ENCODE data around the gene HTR3D. TPM values are rescaled to one million over a fixed set of nuclear protein-coding genes. Genes with fewer than 3 reads are reported as not detected.
"Not testable (repeated sequence)": the region's sequence is repeated elsewhere in the genome, so short reads cannot be mapped to it uniquely, and the experiment has no call there.

HTR3D gene
- polyA plus RNA-seq, 6 donors from 2014 or later, result not detected

DNA sequence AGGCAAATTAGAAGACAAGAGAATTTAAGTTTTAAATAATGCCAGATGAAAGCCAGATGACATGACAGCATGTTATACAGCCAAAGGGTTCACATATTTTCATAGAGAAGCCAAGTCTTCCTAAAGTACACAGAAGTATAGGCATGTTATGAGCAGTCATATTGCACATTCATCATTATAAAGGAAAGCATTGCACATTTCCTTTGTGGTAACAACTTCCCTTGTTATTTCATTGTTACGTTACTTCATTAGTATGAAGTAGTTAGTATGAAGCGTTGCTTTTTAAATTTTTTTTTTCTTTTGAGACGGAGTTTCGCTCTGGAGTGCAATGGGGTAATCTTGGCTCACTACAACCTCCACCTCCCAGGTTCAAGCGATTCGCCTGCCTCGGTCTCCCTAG lies 9.2 kb upstream of the HTR3D start:
- no peaks in the 10 kb centered on the region for H3K36me3 Mint-ChIP-seq
- peak overlapping the region in 1 of 8 donors; percentile 37 for H3K4me3 Mint-ChIP-seq
- H3K4me1 Mint-ChIP-seq, result peaks cover 6 to 13% (median 11%) of the 10 kb centered on the region in 3 donors
- no peak for ATAC-seq (ENCODE audit: low read depth in 2 of 2)
- no peak for DNase-seq
- H3K27ac Mint-ChIP-seq, result no peak overlapping the region
- H3K9me3 Mint-ChIP-seq, result no peaks in the 10 kb centered on the region
- H3K27me3 Mint-ChIP-seq, result peaks cover 14 to 42% (median 20%) of the 10 kb centered on the region in 3 donors

DNA sequence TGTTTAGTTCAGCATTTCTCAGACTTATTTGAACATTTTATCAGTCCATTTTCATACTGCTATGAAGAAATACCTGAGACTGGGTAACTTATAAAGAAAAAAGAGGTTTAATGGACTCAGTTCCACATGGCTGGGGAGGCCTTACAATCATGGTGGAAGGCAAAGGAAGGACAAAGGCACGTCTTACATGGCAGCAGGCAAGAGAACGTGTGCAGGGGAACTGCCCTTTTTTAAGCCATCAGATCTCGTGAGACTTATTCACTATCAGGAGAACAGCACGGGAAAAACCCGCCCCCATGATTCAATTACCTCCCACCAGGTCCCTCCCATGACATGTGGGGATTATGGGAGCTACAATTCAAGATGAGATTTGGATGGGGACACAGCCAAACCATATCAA lies 6.3 kb upstream of the HTR3D start:
- H3K9me3 Mint-ChIP-seq; H3K4me3 Mint-ChIP-seq; H3K4me1 Mint-ChIP-seq; H3K36me3 Mint-ChIP-seq; H3K27ac Mint-ChIP-seq; ATAC-seq (ENCODE audit: low read depth in 2 of 2); DNase-seq: not testable (repeated sequence)
- peaks cover 20 to 35% (median 22%) of the 10 kb centered on the region in 3 donors for H3K27me3 Mint-ChIP-seq

DNA sequence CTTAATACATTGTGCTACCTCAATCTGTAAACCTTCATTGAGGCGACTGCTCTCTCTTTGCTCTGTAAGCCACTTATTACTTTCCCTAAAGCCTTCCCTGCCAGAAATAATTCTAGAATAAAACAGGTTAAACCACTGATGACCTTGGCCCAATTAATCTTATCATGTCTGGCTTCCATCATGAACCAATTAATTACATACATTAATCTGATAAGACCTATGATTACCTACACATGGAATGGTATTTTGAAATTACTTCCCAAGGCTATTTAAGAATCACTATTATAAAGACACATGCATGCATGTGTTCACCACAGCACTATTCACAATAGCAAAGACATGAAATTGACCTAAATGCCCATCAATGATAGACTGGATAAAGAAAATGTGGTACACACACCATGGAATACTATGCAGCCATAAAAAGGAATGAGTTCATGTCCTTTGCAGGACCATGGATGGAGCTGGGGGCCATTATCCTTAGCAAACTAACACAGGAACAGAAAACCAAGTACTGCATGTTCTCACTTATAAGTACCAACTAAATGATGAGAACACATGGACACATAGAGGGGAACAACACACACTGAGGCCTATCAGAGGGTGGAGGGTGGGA lies 3.2 kb upstream of the HTR3D start:
- not testable (repeated sequence) for H3K27ac Mint-ChIP-seq; ATAC-seq (ENCODE audit: low read depth in 2 of 2); H3K4me1 Mint-ChIP-seq; H3K4me3 Mint-ChIP-seq; DNase-seq; H3K36me3 Mint-ChIP-seq; H3K9me3 Mint-ChIP-seq
- H3K27me3 Mint-ChIP-seq, result peaks cover 13 to 25% (median 20%) of the 10 kb centered on the region in 3 donors

DNA sequence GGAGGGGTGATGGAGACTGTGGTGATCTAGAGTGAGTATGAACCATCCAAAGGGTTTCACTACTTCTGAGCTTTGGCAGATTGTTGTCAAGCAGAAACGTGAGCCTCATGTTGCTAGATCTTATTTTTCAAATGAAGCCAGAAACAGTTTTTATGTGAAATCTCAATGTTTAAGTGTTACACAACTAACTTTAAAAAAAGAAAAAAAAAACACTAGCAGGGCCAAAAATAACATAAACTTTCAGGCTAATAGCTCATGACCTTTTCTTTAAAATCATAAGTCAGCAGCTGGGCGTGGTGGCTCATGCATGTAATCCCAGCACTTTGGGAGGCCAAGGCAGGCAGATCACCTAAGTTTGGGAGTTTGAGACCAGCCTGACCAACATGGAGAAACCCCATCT lies 2.1 kb upstream of the HTR3D start:
- ATAC-seq (ENCODE audit: low read depth in 2 of 2) (no peak), DNase-seq (no peak)
- Mint-ChIP-seq H3K4me1 (no peaks in the 10 kb centered on the region), H3K4me3 (no peak overlapping the region), H3K27me3 (peaks cover 15 to 28% (median 15%) of the 10 kb centered on the region in 3 donors), H3K27ac (no peak overlapping the region), H3K9me3 (peaks cover 0 to 1% (median 0%) of the 10 kb centered on the region in 7 donors), H3K36me3 (no peaks in the 10 kb centered on the region)

DNA sequence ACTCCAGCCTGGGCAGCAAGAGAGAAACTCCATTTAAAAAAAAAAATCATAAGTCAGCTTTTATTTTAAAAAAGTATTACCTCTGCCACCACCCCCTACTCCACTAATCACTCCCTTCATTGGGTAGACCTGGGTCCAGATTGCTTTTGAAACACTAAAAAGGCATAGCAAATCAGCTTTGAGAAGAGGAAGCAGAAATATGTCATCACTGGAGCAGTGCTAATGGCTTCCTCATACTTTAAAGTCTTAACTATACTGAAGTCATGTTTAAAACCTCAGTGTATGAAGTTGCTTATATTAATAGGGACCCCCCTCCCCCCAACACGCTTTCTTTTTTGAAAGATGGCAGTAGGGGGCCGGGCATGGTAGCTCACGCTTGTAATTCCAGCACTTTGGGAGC lies 1.0 kb upstream of the HTR3D start:
- peaks cover 0 to 1% (median 0%) of the 10 kb centered on the region in 7 donors for H3K9me3 Mint-ChIP-seq
- H3K36me3 Mint-ChIP-seq, result no peaks in the 10 kb centered on the region

DNA sequence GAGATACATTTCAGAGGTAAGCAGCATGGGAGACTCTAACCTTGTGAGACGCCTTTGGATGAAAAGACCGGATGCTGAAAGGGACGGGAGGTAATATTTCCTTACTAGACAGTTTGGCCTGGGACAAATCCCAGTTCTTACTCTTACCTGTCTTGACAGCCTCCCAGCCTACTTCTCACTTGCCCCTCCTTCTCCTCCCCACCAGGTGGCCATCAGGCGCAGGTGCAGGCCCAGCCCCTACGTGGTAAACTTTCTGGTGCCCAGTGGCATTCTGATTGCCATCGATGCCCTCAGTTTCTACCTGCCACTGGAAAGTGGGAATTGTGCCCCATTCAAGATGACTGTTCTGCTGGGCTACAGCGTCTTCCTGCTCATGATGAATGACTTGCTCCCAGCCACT lies 6.3 kb downstream of the HTR3D start:
- no peak for DNase-seq
- Mint-ChIP-seq H3K4me1 (no peaks in the 10 kb centered on the region), H3K36me3 (no peaks in the 10 kb centered on the region), H3K9me3 (no peaks in the 10 kb centered on the region), H3K27ac (peak overlapping the region in 1 of 6 donors; percentile 15), H3K27me3 (peaks cover 0 to 18% (median 17%) of the 10 kb centered on the region in 3 donors), H3K4me3 (no peak overlapping the region)
- no peak for ATAC-seq (ENCODE audit: low read depth in 2 of 2)

More for the DNA sequence above, 1.0 kb upstream of the HTR3D start:
- Mint-ChIP-seq H3K27me3 (peaks cover 11 to 28% (median 15%) of the 10 kb centered on the region in 3 donors), H3K4me1 (no peaks in the 10 kb centered on the region), H3K27ac (no peak overlapping the region), H3K4me3 (no peak overlapping the region)
- ATAC-seq (ENCODE audit: low read depth in 2 of 2) (no peak), DNase-seq (no peak)

DNA sequence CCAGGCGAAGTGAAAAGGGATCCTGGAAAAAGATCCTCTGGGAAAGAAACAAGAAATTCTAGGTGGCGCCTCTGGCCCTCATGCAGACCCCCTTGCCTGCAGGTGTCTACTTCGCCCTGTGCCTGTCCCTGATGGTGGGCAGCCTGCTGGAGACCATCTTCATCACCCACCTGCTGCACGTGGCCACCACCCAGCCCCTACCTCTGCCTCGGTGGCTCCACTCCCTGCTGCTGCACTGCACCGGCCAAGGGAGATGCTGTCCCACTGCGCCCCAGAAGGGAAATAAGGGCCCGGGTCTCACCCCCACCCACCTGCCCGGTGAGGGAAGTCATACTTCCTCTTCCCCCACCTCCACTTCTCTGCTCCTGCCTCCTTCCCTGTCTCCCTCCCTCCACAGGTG lies 6.8 kb downstream of the HTR3D start:
- ATAC-seq (ENCODE audit: low read depth in 2 of 2); H3K36me3 Mint-ChIP-seq; H3K9me3 Mint-ChIP-seq; H3K4me1 Mint-ChIP-seq; DNase-seq; H3K27ac Mint-ChIP-seq; H3K4me3 Mint-ChIP-seq: not testable (repeated sequence)
- H3K27me3 Mint-ChIP-seq, result peaks cover 0 to 15% (median 13%) of the 10 kb centered on the region in 3 donors

DNA sequence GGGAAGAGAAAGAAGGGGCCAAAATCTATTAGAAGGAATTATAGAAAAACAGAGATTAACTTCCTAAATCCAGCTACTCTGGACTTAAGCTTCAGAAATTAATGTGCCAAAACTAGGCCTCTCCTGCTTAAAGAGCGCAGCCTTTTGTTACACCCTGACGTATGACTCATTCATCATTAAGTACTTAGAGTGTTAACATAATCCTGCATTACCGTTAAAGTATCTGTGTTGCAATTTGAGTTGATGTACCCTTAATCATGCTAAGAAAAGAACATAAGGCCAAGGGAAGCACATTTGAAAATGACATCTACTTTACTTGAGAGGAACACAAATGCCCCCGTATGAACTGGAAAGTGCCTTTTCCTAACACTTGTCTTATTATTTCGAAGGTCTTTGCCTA lies 7.9 kb downstream of the HTR3D start:
- DNase-seq, result no peak
- H3K9me3 Mint-ChIP-seq, result no peaks in the 10 kb centered on the region
- no peak for ATAC-seq (ENCODE audit: low read depth in 2 of 2)
- H3K27me3 Mint-ChIP-seq, result peaks cover 0 to 9% (median 9%) of the 10 kb centered on the region in 3 donors
- H3K27ac Mint-ChIP-seq, result no peak overlapping the region
- H3K36me3 Mint-ChIP-seq, result no peaks in the 10 kb centered on the region
- no peak overlapping the region for H3K4me3 Mint-ChIP-seq
- no peaks in the 10 kb centered on the region for H3K4me1 Mint-ChIP-seq

DNA sequence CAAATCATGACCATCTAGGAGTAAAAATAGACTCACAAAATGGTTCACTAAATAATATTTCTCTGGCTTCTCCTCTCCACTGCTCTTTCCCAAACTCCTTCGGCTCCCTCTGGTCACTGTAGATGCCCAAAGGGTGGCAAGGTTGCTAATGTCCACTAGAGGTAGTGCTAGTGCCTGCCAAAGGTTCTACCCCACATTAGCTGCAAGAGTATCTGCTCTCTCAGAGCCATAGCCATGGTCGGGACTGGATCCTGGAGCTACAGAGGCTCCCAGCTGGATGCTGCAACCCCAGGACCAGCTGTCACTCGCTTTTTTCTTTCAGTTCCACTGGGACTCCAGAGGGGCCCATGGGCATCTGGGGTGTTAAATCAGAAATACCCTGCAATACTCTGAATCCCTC lies 8.5 kb downstream of the HTR3D start:
- Mint-ChIP-seq H3K9me3 (no peaks in the 10 kb centered on the region), H3K4me1 (no peaks in the 10 kb centered on the region), H3K27me3 (peaks cover 0 to 9% (median 8%) of the 10 kb centered on the region in 3 donors), H3K36me3 (no peaks in the 10 kb centered on the region), H3K27ac (no peak overlapping the region), H3K4me3 (no peak overlapping the region)
- DNase-seq (no peak), ATAC-seq (ENCODE audit: low read depth in 2 of 2) (no peak)

DNA sequence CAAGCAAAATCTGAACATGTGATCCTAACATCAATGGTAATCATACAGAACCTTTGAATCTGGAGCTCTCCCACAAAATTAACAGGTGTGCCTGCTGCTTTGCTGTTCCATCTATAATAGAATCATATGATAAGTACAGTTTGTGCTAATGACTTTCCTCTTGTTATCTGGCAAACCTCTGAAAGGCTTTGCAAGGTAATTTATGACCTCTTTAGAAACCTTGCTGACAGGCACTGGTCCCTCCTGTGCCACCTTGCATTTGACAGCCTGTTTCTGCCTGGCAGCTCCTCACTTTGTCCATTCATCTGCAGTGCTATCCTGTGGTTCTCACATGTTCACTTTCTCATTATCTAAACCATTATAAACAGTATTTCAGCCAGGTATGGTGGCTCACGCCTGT lies 11.1 kb downstream of the HTR3D start:
- H3K4me1 Mint-ChIP-seq, result no peaks in the 10 kb centered on the region
- no peak for DNase-seq
- no peak for ATAC-seq (ENCODE audit: low read depth in 2 of 2)
- H3K36me3 Mint-ChIP-seq, result no peaks in the 10 kb centered on the region
- H3K27ac Mint-ChIP-seq, result peak overlapping the region in 1 of 6 donors; percentile 75
- no peaks in the 10 kb centered on the region for H3K9me3 Mint-ChIP-seq
- no peak overlapping the region for H3K4me3 Mint-ChIP-seq
- H3K27me3 Mint-ChIP-seq, result peaks cover 0 to 8% (median 4%) of the 10 kb centered on the region in 3 donors

DNA sequence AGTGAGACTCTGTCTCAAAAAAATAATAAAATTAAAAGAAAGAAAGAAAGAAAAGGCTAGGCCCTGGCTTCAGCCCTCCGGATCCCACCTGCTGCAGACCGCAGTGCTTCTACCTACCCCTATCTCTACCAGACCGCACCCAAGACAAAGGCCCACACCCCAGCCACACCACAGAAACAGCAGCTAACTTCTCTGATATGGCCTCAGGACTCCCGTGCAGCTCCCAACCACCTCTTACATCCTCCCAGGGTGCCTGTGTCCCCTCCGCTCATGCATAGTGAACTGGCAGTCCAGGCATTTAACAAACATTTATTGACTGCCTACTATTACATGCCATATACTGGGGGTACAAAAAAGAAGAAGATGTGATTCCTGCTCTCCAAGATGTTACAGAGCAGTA lies 14.5 kb downstream of the HTR3D start:
- no peak overlapping the region for H3K4me3 Mint-ChIP-seq
- H3K27ac Mint-ChIP-seq, result no peak overlapping the region
- no peak for DNase-seq
- H3K9me3 Mint-ChIP-seq, result no peaks in the 10 kb centered on the region
- H3K27me3 Mint-ChIP-seq, result peaks cover 4 to 20% (median 11%) of the 10 kb centered on the region in 3 donors
- H3K4me1 Mint-ChIP-seq, result peaks cover 0 to 6% (median 5%) of the 10 kb centered on the region in 3 donors
- H3K36me3 Mint-ChIP-seq, result no peaks in the 10 kb centered on the region
- no peak for ATAC-seq (ENCODE audit: low read depth in 2 of 2)

DNA sequence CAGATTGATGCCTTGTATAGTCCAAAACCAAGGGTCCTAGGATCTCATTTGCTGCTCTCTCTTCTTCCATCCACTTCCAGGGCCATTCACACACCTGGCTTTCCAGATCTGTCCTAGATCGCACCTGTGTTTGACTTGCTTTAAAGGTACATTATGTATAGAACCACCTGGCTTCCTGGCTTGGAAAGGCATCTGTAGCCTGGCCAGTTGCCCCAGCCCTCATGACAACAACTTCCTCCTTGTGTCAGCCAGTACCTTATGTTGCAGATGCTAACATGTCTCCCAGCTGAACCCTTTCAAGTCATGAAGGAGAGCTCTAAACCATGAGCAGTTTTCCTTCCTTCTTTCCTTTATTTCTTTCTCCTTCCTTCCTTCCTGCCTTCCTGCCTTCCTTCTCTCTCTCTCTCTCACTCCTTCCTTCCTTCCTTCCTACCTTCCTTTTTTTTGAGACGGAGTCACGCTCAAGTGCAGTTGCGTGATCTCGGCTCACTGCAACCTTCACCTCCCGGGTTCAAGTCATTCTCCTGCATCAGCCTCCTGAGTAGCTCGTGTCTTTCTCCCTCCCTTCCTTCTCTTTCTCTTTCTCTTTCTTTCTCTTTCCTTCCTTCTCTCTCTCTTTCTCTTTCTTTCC lies 18.8 kb downstream of the HTR3D start:
- DNase-seq (no peak), ATAC-seq (ENCODE audit: low read depth in 2 of 2) (no peak)
- Mint-ChIP-seq H3K4me3 (no peak overlapping the region), H3K27me3 (peaks cover 27 to 37% (median 27%) of the 10 kb centered on the region in 3 donors), H3K4me1 (peaks cover 0 to 6% (median 5%) of the 10 kb centered on the region in 3 donors), H3K9me3 (no peaks in the 10 kb centered on the region), H3K27ac (no peak overlapping the region), H3K36me3 (no peaks in the 10 kb centered on the region)

DNA sequence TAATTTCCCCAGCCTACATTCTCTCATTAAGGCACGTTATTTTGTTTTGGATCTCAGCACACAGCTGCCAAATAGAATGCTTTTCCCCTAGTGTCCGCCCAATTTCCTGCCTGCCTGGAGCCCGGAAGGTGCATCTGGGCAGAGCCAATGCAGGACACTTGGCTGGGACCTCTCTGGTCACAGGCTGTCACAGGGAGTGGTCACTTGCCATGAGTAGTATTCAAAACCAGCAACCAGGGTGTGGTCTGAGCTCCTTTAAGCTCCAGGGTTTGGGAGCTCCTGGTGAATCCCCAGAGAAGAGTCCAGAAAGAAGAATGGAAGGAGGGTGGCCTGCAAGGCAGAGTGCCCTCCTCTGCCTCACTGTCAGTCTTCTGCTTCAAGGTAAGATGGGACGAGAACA lies 21.2 kb downstream of the HTR3D start, which contains the start of gene HTR3C:
HTR3C (plus strand) TSS at position 281 of the 400 bp plus-strand sequence; CDS start at position 315, 34 bp downstream.
- Mint-ChIP-seq H3K27me3 (peaks cover 27 to 37% (median 35%) of the 10 kb centered on the region in 3 donors), H3K27ac (no peak within 1 kb of the TSS), H3K36me3 (no peaks in the 10 kb centered on the region), H3K4me3 (no peak within 1 kb of the TSS), H3K4me1 (peaks cover 0 to 6% (median 5%) of the 10 kb centered on the region in 3 donors), H3K9me3 (no peaks in the 10 kb centered on the region)
- no peak for DNase-seq
- ATAC-seq (ENCODE audit: low read depth in 2 of 2), result no peak

DNA sequence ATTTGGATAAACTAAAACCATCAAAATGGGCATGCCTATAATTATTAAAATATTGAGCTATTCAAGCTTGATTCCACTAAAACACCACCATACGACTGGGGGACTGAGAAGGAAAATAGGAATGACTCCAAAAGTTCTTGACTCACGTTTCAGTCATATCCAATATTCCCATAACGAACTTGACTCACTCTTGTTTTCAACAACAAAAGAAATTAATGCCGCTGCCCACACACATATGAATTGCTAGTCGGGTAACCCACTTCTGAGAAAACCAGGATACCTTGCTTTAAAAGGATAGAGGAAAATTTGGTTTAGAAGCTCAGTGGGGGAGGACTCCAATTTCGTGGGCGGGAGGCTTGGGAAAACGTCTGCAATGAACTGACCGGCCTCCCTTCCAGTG lies 26.5 kb downstream of the HTR3D start:
- no peaks in the 10 kb centered on the region for H3K36me3 Mint-ChIP-seq
- ATAC-seq (ENCODE audit: low read depth in 2 of 2) (no peak), DNase-seq (no peak)
- peaks cover 13 to 18% (median 14%) of the 10 kb centered on the region in 3 donors for H3K27me3 Mint-ChIP-seq
- H3K4me1 Mint-ChIP-seq, result no peaks in the 10 kb centered on the region
- H3K9me3 Mint-ChIP-seq, result peaks cover 0 to 4% (median 0%) of the 10 kb centered on the region in 7 donors
- H3K27ac Mint-ChIP-seq, result no peak overlapping the region
- no peak overlapping the region for H3K4me3 Mint-ChIP-seq
